Sigmoid colon (tissue), 4 donors: Measurements from ENCODE around the gene NLRC5.

Experiments used
- CTCF ChIP-seq, 4 experiments: fragments of 450-650 bp in 3 of 4; fragments of 200-600 bp in 1 of 4; IDR thresholded peaks; one replicate each; pipeline ENCODE4 v1.5.1; 2016 to 2019; ENCODE audit warnings: antibody characterized with exemption in 4 of 4, mild to moderate bottlenecking in 3 of 4, moderate library complexity in 2 of 4
- POLR2A ChIP-seq, 2 donors: fragments of 450-650 bp; IDR thresholded peaks; one replicate each; pipeline ENCODE4 v1.6.1; 2016; ENCODE audit warnings: antibody characterized with exemption in 2 of 2, mild to moderate bottlenecking in 2 of 2, moderate library complexity in 2 of 2
- POLR2AphosphoS5 ChIP-seq, 4 donors: sonication (generic); formaldehyde crosslinking; IDR thresholded peaks; one replicate each; pipeline ENCODE4 v1.6.1; 2017; ENCODE audit warnings: antibody characterized with exemption in 4 of 4

GRCh38 chr16:56965149-56966092, 23.9 kb upstream of the NLRC5 start:
- TF ChIP-seq CTCF (IDR thresholded peaks at IDR 0.05) (no peak), POLR2A (IDR thresholded peaks at IDR 0.05) (no peak), POLR2AphosphoS5 (IDR thresholded peaks at IDR 0.05) (no peak)
